ENCODE measurements around the gene PHF24.

The PHF24 gene

GRCh38 chr9:34964458-34964857, 6.4 kb downstream of the PHF24 start:
- no peak overlapping the region for H3K4me3 ChIP-seq (replicated peaks; ENCODE audit: low read depth, low read length)
- TF ChIP-seq, protein P1, sequence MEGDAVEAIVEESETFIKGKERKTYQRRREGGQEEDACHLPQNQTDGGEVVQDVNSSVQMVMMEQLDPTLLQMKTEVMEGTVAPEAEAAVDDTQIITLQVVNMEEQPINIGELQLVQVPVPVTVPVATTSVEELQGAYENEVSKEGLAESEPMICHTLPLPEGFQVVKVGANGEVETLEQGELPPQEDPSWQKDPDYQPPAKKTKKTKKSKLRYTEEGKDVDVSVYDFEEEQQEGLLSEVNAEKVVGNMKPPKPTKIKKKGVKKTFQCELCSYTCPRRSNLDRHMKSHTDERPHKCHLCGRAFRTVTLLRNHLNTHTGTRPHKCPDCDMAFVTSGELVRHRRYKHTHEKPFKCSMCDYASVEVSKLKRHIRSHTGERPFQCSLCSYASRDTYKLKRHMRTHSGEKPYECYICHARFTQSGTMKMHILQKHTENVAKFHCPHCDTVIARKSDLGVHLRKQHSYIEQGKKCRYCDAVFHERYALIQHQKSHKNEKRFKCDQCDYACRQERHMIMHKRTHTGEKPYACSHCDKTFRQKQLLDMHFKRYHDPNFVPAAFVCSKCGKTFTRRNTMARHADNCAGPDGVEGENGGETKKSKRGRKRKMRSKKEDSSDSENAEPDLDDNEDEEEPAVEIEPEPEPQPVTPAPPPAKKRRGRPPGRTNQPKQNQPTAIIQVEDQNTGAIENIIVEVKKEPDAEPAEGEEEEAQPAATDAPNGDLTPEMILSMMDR (IDR thresholded peaks at IDR 0.05; ENCODE audit: low read depth, low read length, missing control alignments) = no peak
- no peak for DNase-seq (ENCODE audit: extremely low read depth, low read depth)

GRCh38 chr9:34971146-34971811, 13.2 kb downstream of the PHF24 start:
- TF ChIP-seq, protein P1 (IDR thresholded peaks at IDR 0.05; ENCODE audit: low read depth, low read length, missing control alignments) = no peak
- no peak overlapping the region for H3K4me3 ChIP-seq (replicated peaks; ENCODE audit: low read depth, low read length)
- no peak for DNase-seq (ENCODE audit: extremely low read depth, low read depth)

DNA sequence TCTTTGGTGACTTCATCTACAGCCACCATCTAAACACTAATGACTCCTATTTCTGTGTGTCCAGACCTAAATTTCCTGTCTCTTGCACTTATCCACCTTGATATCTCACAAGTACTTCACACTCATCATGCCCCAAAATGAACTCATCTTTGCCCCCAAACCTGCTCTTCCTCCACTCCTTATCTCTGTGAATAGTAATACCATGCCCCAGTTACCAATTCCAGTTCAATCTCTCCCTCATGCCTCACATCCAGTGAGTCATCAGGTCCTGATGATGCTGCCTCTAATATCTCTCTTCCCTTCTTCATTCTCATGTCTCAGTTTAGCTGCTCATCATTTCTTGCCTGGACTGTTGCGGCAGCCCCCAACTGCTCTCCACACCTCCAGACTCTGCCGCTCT, 16.6 kb downstream of the PHF24 start:
- TF ChIP-seq, protein P1 (IDR thresholded peaks at IDR 0.05; ENCODE audit: low read depth, low read length, missing control alignments) = no peak
- DNase-seq (ENCODE audit: extremely low read depth, low read depth) = no peak
- H3K4me3 ChIP-seq (replicated peaks; ENCODE audit: low read depth, low read length) = no peak overlapping the region

- no peak for DNase-seq (ENCODE audit: extremely low read depth, low read depth)
- TF ChIP-seq, protein P1 (IDR thresholded peaks at IDR 0.05; ENCODE audit: low read depth, low read length, missing control alignments) = no peak
Observed at GRCh38 chr9:34976441-34976840, 18.4 kb downstream of the PHF24 start.

GRCh38 chr9:34976992-34977391, 18.9 kb downstream of the PHF24 start:
- TF ChIP-seq, protein P1 (IDR thresholded peaks at IDR 0.05; ENCODE audit: low read depth, low read length, missing control alignments) = no peak
- no peak overlapping the region for H3K4me3 ChIP-seq (replicated peaks; ENCODE audit: low read depth, low read length)
- DNase-seq (ENCODE audit: extremely low read depth, low read depth) = no peak

More at GRCh38 chr9:34976441-34976840, 18.4 kb downstream of the PHF24 start:
- no peak overlapping the region for H3K4me3 ChIP-seq (replicated peaks; ENCODE audit: low read depth, low read length)

DNA sequence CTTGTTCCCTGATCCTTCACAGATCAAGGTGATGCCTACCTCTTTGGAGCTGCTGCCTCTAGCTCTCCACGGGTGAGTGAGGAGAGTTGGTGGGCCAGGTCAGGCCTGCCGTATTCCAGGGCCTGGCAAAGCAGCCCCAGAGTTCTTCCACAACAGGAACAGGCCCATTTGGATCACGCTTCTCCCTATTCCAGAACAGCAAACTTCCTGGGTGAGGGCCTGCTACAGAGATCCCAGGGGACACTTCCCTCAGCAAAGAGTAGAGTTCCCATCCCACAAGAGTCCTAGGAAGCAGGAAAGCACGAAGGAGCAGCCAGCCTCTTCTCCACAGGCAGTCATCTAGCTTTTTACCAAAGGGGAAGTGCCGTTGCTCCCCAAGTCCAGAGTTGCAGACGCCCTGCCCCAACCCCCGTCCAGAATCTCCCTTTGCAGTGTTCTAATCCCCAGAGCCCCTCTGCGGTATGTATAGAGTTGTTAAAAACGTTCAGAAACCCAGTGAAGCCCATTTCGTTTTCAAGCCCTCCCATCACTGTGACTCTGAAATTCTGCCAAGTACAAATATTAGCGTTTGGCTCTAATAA, 22.2 kb downstream of the PHF24 start:
- no peak overlapping the region for H3K4me3 ChIP-seq (replicated peaks; ENCODE audit: low read depth, low read length)
- DNase-seq (ENCODE audit: extremely low read depth, low read depth) = no peak
- TF ChIP-seq, protein P1 (IDR thresholded peaks at IDR 0.05; ENCODE audit: low read depth, low read length, missing control alignments) = no peak
